Measurements from ENCODE around the gene CDC42BPA. TPM values are rescaled to one million over a fixed set of nuclear protein-coding genes. Genes with fewer than 3 reads are reported as not detected.

The CDC42BPA gene
- total RNA-seq, 1 experiment from 2014 or later: 48.6 TPM

GRCh38 chr1:227330279-227331076 lies 12.2 kb upstream of the CDC42BPA start:
- CTCF ChIA-PET: interaction anchor here (1.1 kb wide), 1 partner anchor 10 kb away, joined by 4 read pairs; no protein-coding TSS in a partner anchor
- no TSS peak for BruUV-seq (replicated peaks)
- H3K4me3 Mint-ChIP-seq (ENCODE audit: low read depth, unreplicated experiment): no peak overlapping the region
- intact Hi-C loops (cut with micrococcal nuclease; ENCODE audit: unreplicated experiment): no loop called here
- H3K36me3 Mint-ChIP-seq (ENCODE audit: insufficient read depth, unreplicated experiment): no peaks in the 10 kb centered on the region
- no peaks in the 10 kb centered on the region for H3K27me3 Mint-ChIP-seq (ENCODE audit: unreplicated experiment)
- H3K4me1 Mint-ChIP-seq (ENCODE audit: low read depth, unreplicated experiment): no peaks in the 10 kb centered on the region
- H3K9me3 Mint-ChIP-seq (ENCODE audit: low read depth, unreplicated experiment): no peaks in the 10 kb centered on the region
- no peak overlapping the region for H3K27ac Mint-ChIP-seq (ENCODE audit: unreplicated experiment)
- no peak for DNase-seq
- no peak for TF ChIP-seq CTCF (IDR thresholded peaks at IDR 0.05; ENCODE audit: unreplicated experiment)

- Mint-ChIP-seq H3K27ac (ENCODE audit: unreplicated experiment) (no peak overlapping the region), H3K36me3 (ENCODE audit: insufficient read depth, unreplicated experiment) (no peaks in the 10 kb centered on the region), H3K4me1 (ENCODE audit: low read depth, unreplicated experiment) (peaks cover 14% of the 10 kb centered on the region), H3K27me3 (ENCODE audit: unreplicated experiment) (no peaks in the 10 kb centered on the region), H3K4me3 (ENCODE audit: low read depth, unreplicated experiment) (no peak overlapping the region), H3K9me3 (ENCODE audit: low read depth, unreplicated experiment) (no peaks in the 10 kb centered on the region)
- no peak for DNase-seq
- BruUV-seq (replicated peaks): no TSS peak
- intact Hi-C loops (cut with micrococcal nuclease; ENCODE audit: unreplicated experiment): no loop called here
- CTCF ChIA-PET: interaction anchor here (0.6 to 1.6 kb wide), 3 partner anchors 8 to 852 kb away, joined by 3 to 5 read pairs (median 4); no protein-coding TSS in a partner anchor
- TF ChIP-seq CTCF (IDR thresholded peaks at IDR 0.05; ENCODE audit: unreplicated experiment): no peak
These were observed 10.2 kb upstream of the CDC42BPA start for GRCh38 chr1:227328405-227329019.

GRCh38 chr1:227325156-227325555 lies 6.9 kb upstream of the CDC42BPA start:
- no peaks in the 10 kb centered on the region for H3K9me3 Mint-ChIP-seq (ENCODE audit: low read depth, unreplicated experiment)

GRCh38 chr1:227323967-227324268 lies 5.6 kb upstream of the CDC42BPA start:
- BruUV-seq (replicated peaks): no TSS peak
- no peaks in the 10 kb centered on the region for H3K9me3 Mint-ChIP-seq (ENCODE audit: low read depth, unreplicated experiment)
- CTCF ChIA-PET: interaction anchor here (0.5 to 1.0 kb wide), 2 partner anchors 21 to 685 kb away, joined by 3 to 8 read pairs; no protein-coding TSS in a partner anchor
- intact Hi-C loops (cut with micrococcal nuclease; ENCODE audit: unreplicated experiment): loop anchor here (1.0 kb wide), 1 partner anchor 32 kb away; no protein-coding TSS in a partner anchor
- no peak for DNase-seq
- peaks cover 5% of the 10 kb centered on the region for H3K36me3 Mint-ChIP-seq (ENCODE audit: insufficient read depth, unreplicated experiment)
- H3K27me3 Mint-ChIP-seq (ENCODE audit: unreplicated experiment): no peaks in the 10 kb centered on the region
- no peak overlapping the region for H3K4me3 Mint-ChIP-seq (ENCODE audit: low read depth, unreplicated experiment)
- peaks cover 59% of the 10 kb centered on the region for H3K4me1 Mint-ChIP-seq (ENCODE audit: low read depth, unreplicated experiment)
- peak overlapping the region; percentile 73 for H3K27ac Mint-ChIP-seq (ENCODE audit: unreplicated experiment)
- no peak for TF ChIP-seq CTCF (IDR thresholded peaks at IDR 0.05; ENCODE audit: unreplicated experiment)

More at GRCh38 chr1:227325156-227325555, 6.9 kb upstream of the CDC42BPA start:
- Mint-ChIP-seq H3K4me1 (ENCODE audit: low read depth, unreplicated experiment) (peaks cover 47% of the 10 kb centered on the region), H3K27me3 (ENCODE audit: unreplicated experiment) (no peaks in the 10 kb centered on the region), H3K36me3 (ENCODE audit: insufficient read depth, unreplicated experiment) (no peaks in the 10 kb centered on the region), H3K27ac (ENCODE audit: unreplicated experiment) (no peak overlapping the region), H3K4me3 (ENCODE audit: low read depth, unreplicated experiment) (no peak overlapping the region)
- no peak for DNase-seq
- BruUV-seq (replicated peaks): no TSS peak
- intact Hi-C loops (cut with micrococcal nuclease; ENCODE audit: unreplicated experiment): no loop called here
- CTCF ChIA-PET: no interaction called here
- no peak for TF ChIP-seq CTCF (IDR thresholded peaks at IDR 0.05; ENCODE audit: unreplicated experiment)

Measured in Calu3 (cell line).